GM10248 (cell line): ENCODE measurements around the gene PRKCB.
A peak's percentile ranks its signal among the peaks of the same experiment; 100 is the strongest.
"Not testable (repeated sequence)": the region's sequence is repeated elsewhere in the genome, so short reads cannot be mapped to it uniquely, and the experiment has no call there.

Experiments used
- CTCF ChIA-PET: fragments of 300-600 bp; sonication (Branson Sonifier 250); formaldehyde crosslinking; extraction: SDS; loops from one replicate; lab custom pipeline; 2021; ENCODE audit warnings: antibody characterized with exemption; lab: Yijun Ruan, JAX
- POLR2A ChIA-PET: fragments of 350-650 bp; sonication (Branson Sonifier 250); formaldehyde crosslinking; extraction: SDS; loops from one replicate; lab custom pipeline; 2020; ENCODE audit warnings: antibody characterized with exemption; lab: Yijun Ruan, JAX
- DNase-seq: peaks from one replicate; pipeline ENCODE4 v3.0.0; 2012; ENCODE audit errors: extremely low spot score
- CTCF ChIP-seq: IDR thresholded peaks from 2 replicates; pipeline ENCODE4 v1.5.1; 2012; ENCODE audit warnings: mild to moderate bottlenecking, low read depth; ENCODE audit errors: extremely low read depth, missing control alignments, control extremely low read depth

The PRKCB gene

GRCh38 chr16:24235806-24236205, 400.0 kb downstream of the PRKCB start:
- POLR2A ChIA-PET: no interaction called here

GRCh38 chr16:24238846-24239245, 403.1 kb downstream of the PRKCB start:
- CTCF ChIA-PET, DNase-seq, POLR2A ChIA-PET: not testable (repeated sequence)

More at GRCh38 chr16:24235806-24236205, 400.0 kb downstream of the PRKCB start:
- CTCF ChIA-PET: interaction anchor here (1.6 to 2.3 kb wide), 2 partner anchors 13 to 17 kb away, joined by 7 to 10 read pairs; no protein-coding TSS in a partner anchor
- TF ChIP-seq CTCF: no peak
- DNase-seq: no peak

GRCh38 chr16:24246911-24247607, 411.3 kb downstream of the PRKCB start:
- POLR2A ChIA-PET: no interaction called here

GRCh38 chr16:24253192-24253591, 417.4 kb downstream of the PRKCB start:
- peak; percentile 79 for TF ChIP-seq CTCF
- ChIA-PET CTCF (interaction anchor here (0.6 to 3.5 kb wide), 48 partner anchors 8 to 575 kb away, joined by 3 to 28 read pairs (median 5); partner anchors contain the start of gene PLK1), POLR2A (no interaction called here)
- peak; percentile 71 for DNase-seq

More at GRCh38 chr16:24246911-24247607, 411.3 kb downstream of the PRKCB start:
- CTCF ChIA-PET: no interaction called here
- DNase-seq: no peak
- no peak for TF ChIP-seq CTCF

GRCh38 chr16:24255456-24256371, 419.9 kb downstream of the PRKCB start, which contains the start of gene CACNG3:
TSS of gene CACNG3 (plus strand) at chr16:24256335. CDS start at chr16:24256755, 420 bp downstream.
- peak; percentile 74 for DNase-seq
- TF ChIP-seq CTCF: no peak
- ChIA-PET CTCF (interaction anchor here (0.6 to 3.5 kb wide), 5 partner anchors 8 to 455 kb away, joined by 3 to 24 read pairs (median 4); no protein-coding TSS in a partner anchor), POLR2A (no interaction called here)

- no peak for TF ChIP-seq CTCF
- CTCF ChIA-PET: no interaction called here
- DNase-seq: no peak
- POLR2A ChIA-PET: no interaction called here
Measured at GRCh38 chr16:24257958-24258357, 422.2 kb downstream of the PRKCB start.

GRCh38 chr16:24258791-24259190, 423.0 kb downstream of the PRKCB start:
- POLR2A ChIA-PET: no interaction called here
- no peak for TF ChIP-seq CTCF
- CTCF ChIA-PET: no interaction called here
- no peak for DNase-seq
